ENCODE measurements around the gene PPP6R3. TPM values are rescaled to one million over a fixed set of nuclear protein-coding genes. Genes with fewer than 3 reads are reported as not detected.

Gene PPP6R3
- total and polyA plus RNA-seq, 2 of the 13 experiments (the other 11 are each of a cell fraction or from before 2014, with no cell fraction given) = 41.2 to 83.4 TPM

GRCh38 chr11:68454767-68455166 is 5.8 kb upstream of the PPP6R3 start:
- Histone ChIP-seq H3K27ac (ENCODE audit: extremely low read length, insufficient read depth, low read length) (no peak overlapping the region), H3K9me3 (ENCODE audit: low read length) (no peaks in the 10 kb centered on the region), H3K36me3 (replicated peaks in 1 of 2; ENCODE audit: control insufficient read depth in 1 of 2, insufficient read depth in 2 of 2, low read length in 2 of 2) (0 out of 5 replicates have a peak, but pooled peaks cover 0 to under 1% of the 10 kb centered on the region in 2 experiments), H3K4me1 (ENCODE audit: insufficient read depth, low read length) (peaks cover 52% of the 10 kb centered on the region), H4K20me1 (ENCODE audit: insufficient read depth, low read length) (no peaks in the 10 kb centered on the region), H3K79me2 (ENCODE audit: insufficient read depth, low read length) (no peaks in the 10 kb centered on the region), H2AFZ (ENCODE audit: low read length) (no peak overlapping the region), H3K9ac (ENCODE audit: insufficient read depth, low read depth, low read length) (no peak overlapping the region), H3K27me3 (ENCODE audit: control insufficient read depth in 1 of 2, insufficient read depth in 2 of 2, low read length in 2 of 2) (no peaks in the 10 kb centered on the region), H3K4me3 (replicated peaks in 1 of 3; ENCODE audit: insufficient read depth in 1 of 3, low read depth in 2 of 3, low read length in 3 of 3) (no peak overlapping the region), H3K4me2 (ENCODE audit: low read depth, low read length) (peak overlapping the region; percentile 63; the same call in 1 of the 2 replicates)
- BruUV-seq (replicated peaks) = no TSS peak
- FAIRE-seq (no peak), DNase-seq (ENCODE audit: low spot score) (no peak), ATAC-seq (no peak)
- ChIA-PET CTCF (ENCODE audit: low intra/inter-chr PET ratio, low total read pairs) (no interaction called here), POLR2A (interaction anchor here (0.7 kb wide), 1 partner anchor 247 kb away, joined by 3 read pairs; no protein-coding TSS in a partner anchor)
- 32% methylated on average over 3 of the region's 8 CpGs for WGBS (ENCODE audit: low lambda C conversion rate)
- TF ChIP-seq CREM (IDR thresholded peaks at IDR 0.05) (no peak), CREM (CRISPR knock-in tag; IDR thresholded peaks at IDR 0.05) (no peak), NCOA1 (CRISPR knock-in tag; IDR thresholded peaks at IDR 0.05) (no peak), PAXIP1 (CRISPR knock-in tag; conservative IDR thresholded peaks at IDR 0.05) (no peak), ZNF577 (CRISPR knock-in tag; IDR thresholded peaks at IDR 0.05; ENCODE audit: borderline replicate concordance, low read depth) (no peak), NCOA2 (CRISPR knock-in tag; IDR thresholded peaks at IDR 0.05) (no peak), KDM2A (CRISPR knock-in tag; IDR thresholded peaks at IDR 0.05; ENCODE audit: borderline replicate concordance, low read depth) (no peak), ZNF33A (CRISPR knock-in tag; IDR thresholded peaks at IDR 0.05; ENCODE audit: borderline replicate concordance) (no peak), KLF9 (CRISPR knock-in tag; IDR thresholded peaks at IDR 0.05; ENCODE audit: low read depth) (no peak), IRF1 (CRISPR knock-in tag; IDR thresholded peaks at IDR 0.05; ENCODE audit: low read depth) (no peak), TAF15 (IDR thresholded peaks at IDR 0.05; ENCODE audit: low read depth, low read length, poor library complexity, severe bottlenecking) (no peak), HIVEP1 (CRISPR knock-in tag; IDR thresholded peaks at IDR 0.05) (no peak), ZNF562 (CRISPR knock-in tag; IDR thresholded peaks at IDR 0.05; ENCODE audit: borderline replicate concordance) (no peak), MAZ (IDR thresholded peaks at IDR 0.05; ENCODE audit: borderline replicate concordance, low read depth, low read length) (no peak), MAZ (CRISPR knock-in tag; IDR thresholded peaks at IDR 0.05; ENCODE audit: low read depth) (no peak), ZNF235 (CRISPR knock-in tag; IDR thresholded peaks at IDR 0.05; ENCODE audit: borderline replicate concordance) (no peak), ISX (CRISPR knock-in tag; conservative IDR thresholded peaks at IDR 0.05) (no peak), ZMYM4 (CRISPR knock-in tag; IDR thresholded peaks at IDR 0.05) (no peak), KDM6A (CRISPR knock-in tag; IDR thresholded peaks at IDR 0.05; ENCODE audit: low read depth) (no peak), SALL1 (CRISPR knock-in tag; IDR thresholded peaks at IDR 0.05) (no peak), BHLHE40 (IDR thresholded peaks at IDR 0.05; ENCODE audit: low read length) (no peak), ZNF331 (CRISPR knock-in tag; IDR thresholded peaks at IDR 0.05) (no peak)
- intact Hi-C loops (cut with micrococcal nuclease; ENCODE audit: unreplicated experiment) (no loop called here), in situ Hi-C loops (cut with HindIII; ENCODE audit: extremely low pct_ligation_motif_present, low pct_unique_long_range_greater_than_20kb) (no loop called here)
